DMS 273 (cell line): ENCODE measurements around the gene GOLGA2.
"Not testable (repeated sequence)": the region's sequence is repeated elsewhere in the genome, so short reads cannot be mapped to it uniquely, and the experiment has no call there.

ENCODE experiments used
- DNase-seq: peaks from one replicate; lab custom pipeline; 2025; ENCODE audit not compliant: unreplicated experiment; lab: John Stamatoyannopoulos, UW

Gene GOLGA2

DNA sequence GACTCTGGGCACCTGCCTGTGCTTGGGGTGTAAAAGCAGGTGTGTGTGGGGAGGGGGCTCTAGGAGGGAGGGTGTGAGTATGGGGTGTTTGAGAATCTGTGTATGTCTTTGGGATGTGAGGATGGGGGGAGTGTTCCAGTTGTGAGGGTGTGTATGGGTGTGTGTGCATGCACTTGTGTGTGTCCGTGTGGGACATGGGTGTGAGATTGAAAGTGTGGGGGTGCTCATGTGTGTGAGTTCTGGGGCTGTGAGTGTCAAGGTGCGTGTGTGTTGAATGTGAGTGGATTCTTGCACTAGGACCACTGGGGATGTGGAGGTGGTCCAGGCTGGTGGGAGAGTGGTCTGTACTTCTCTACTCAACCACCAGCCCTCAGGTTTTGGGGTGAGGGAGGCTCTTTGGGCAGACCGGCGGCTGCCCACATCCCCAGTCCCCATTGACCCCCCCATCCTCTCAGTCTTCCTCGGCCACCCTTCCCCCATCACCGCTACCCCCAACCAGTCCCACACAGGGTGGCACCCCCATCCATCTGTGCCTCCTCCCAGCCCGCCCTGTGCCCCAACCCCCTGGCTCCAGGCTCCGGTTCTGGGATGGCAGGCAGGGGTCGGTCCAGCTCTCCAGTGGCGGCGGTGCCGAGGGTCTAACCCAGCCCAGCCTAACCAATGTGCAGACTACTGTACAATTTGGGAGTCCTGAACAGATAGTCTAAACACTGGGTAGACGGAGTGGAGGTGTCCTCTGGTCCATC, 31.5 kb downstream of the GOLGA2 start:
- no peak for DNase-seq

- DNase-seq: no peak
These were observed 32.4 kb downstream of the GOLGA2 start for GRCh38 chr9:128243215-128244018.

DNA sequence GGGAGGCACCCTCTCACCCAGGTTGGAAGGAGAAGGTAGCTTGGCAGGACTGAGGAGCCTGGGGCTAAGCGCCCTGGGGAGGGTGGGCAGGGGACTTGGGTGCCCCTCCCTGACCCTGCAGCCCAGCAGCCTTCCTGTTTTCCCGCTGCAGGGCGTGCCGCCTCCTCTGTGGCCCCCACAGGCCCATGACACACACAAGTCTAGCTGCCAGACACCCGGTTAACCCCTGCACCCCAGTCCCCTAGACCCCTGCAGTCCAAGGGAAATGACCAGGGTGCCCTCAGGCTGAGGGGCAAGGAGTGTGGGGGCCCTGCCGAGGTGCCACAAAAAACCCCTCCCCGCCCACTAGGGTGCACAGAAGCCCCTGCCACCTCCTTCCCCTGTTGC, 33.0 kb downstream of the GOLGA2 start:
- no peak for DNase-seq

DNA sequence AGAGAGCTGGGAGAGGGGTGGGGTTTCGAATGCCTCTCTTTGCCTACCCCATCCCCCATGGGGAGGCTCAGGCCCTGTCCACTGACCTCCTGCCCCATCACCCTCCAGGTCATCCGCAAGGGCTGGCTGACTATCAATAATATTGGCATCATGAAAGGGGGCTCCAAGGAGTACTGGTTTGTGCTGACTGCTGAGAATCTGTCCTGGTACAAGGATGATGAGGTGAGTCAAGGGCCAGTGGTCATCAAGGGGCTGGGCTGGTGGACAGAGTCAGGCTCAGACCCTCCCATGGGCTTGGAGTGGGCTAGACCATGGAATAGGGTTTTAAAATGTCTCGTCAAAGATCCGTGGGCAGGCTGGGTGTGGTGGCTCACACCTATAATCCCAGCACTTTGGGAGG, 33.7 kb downstream of the GOLGA2 start:
- no peak for DNase-seq

DNA sequence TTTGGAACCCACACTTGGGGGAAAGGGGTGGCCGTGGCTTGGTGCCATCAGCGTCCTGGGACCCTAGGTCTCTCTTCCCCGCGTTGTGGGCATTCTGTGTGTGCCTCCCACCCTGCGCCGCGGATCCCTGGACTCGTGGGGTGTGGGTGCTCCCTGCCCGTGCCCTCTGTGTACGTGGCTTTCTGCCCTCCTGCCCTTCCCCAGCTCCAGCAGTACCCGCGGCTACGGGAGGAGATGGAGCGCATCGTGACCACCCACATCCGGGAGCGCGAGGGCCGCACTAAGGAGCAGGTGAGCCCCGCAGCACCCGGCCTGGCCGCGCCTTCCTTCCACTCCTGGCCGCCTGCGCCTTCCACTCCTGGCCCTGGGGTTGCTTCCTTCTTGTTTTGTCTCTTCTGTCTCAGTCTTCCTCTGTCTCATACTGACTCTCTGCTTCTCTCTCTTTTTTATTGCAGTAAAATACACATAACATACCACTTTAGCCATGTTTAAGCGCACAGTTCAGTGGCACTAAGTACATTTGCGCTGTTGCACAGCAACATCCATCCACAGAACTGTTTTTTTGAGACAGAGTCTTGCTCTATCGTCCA, 41.9 kb downstream of the GOLGA2 start:
- DNase-seq: no peak

GRCh38 chr9:128232528-128233428, 43.0 kb downstream of the GOLGA2 start:
- DNase-seq: no peak

DNA sequence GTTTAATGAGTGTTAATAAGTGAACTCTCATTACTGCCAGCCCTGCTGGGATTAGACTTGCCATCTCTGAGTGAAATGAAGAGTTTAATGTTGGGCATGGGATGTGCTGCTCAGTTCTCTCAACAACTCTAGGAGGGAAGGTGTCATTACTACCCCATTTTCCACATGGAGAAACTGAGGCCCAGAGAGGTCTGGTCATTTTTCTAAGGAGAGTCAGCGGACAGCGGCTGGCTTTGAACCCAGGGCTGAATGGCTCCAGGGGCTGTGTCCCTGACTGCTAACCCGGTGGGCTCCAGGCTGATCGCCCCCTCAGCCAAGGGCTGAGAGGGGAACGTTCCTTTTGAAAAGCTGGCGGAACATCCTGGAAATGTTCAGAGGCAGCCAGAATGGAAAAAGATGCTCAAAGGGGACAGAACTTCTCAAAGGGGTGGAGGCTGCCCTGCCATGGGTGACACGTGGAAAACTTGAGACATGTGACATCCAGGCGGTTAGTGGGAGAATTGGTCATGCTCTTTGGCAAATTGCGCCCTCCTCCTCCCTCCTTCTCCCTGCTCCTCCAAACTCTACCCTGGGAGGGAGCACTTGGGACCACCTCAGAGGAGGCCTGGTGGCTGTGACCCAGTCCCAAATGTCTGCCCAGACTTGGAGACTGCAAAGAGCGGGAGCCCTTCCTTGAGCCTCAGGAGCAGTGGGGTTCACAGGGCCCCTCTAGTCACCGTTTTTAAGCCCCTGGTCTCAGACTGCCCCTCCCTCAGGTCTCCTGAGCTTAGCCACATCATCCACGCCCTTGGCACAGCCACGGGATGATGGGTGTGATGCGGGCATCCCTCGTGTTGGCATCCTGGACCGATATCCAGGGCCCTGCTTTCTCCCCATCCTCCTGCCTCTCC, 43.9 kb downstream of the GOLGA2 start:
- no peak for DNase-seq

GRCh38 chr9:128230897-128231296, 44.9 kb downstream of the GOLGA2 start:
- not testable (repeated sequence) for DNase-seq

DNA sequence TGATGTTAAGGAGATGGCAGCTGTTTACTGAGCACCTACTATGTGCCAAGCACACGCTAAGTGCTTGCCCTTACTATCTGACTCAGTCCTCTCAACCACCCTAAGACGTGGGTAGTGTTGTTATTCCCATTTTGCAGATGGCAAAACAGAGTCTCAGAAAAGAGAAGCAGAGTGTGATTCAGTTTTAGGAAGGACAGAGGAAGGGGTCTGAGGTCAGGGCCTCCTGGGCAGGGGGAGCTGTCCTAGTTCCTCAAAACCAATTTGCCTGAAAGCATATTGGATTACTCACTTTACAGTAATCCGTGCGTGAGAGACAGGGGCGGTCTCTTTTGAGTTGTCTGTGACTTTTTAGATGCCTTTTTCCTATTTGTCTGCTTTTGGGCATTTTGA, 49.4 kb downstream of the GOLGA2 start:
- no peak for DNase-seq

DNA sequence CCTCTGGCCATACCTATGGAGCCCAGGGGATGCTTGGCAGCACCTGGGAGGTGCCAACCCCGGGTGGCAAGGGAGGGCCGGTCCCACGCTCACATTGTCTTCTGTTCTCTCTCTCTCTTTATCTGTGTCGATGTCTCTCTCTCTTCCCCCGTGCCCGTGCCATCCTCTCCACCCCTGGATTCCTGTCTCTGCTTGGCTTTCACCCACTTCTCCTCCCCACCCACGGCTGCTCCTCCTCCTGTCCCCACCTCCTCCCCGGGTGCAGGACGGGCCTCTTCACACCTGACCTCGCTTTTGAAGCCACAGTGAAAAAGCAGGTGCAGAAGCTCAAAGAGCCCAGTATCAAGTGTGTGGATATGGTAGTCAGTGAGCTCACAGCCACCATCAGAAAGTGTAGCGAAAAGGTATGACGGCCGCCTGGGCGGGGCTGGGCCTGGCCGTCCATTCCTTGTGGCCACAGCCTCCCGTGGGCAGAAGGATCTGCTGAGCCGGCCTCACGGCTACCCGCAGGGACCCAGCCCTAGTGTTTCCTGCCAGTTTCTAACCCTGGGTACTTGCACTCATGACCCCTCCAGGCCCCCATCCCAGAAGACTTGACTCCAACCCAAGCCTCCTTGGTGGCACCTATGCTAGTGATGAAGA, 49.9 kb downstream of the GOLGA2 start:
- no peak for DNase-seq

GRCh38 chr9:128224877-128225276, 50.9 kb downstream of the GOLGA2 start:
- no peak for DNase-seq

GRCh38 chr9:128222880-128223670, 52.7 kb downstream of the GOLGA2 start:
- DNase-seq: no peak

GRCh38 chr9:128222026-128222425, 53.8 kb downstream of the GOLGA2 start:
- no peak for DNase-seq

- no peak for DNase-seq
These were observed 56.0 kb downstream of the GOLGA2 start for GRCh38 chr9:128219831-128220230.

DNA sequence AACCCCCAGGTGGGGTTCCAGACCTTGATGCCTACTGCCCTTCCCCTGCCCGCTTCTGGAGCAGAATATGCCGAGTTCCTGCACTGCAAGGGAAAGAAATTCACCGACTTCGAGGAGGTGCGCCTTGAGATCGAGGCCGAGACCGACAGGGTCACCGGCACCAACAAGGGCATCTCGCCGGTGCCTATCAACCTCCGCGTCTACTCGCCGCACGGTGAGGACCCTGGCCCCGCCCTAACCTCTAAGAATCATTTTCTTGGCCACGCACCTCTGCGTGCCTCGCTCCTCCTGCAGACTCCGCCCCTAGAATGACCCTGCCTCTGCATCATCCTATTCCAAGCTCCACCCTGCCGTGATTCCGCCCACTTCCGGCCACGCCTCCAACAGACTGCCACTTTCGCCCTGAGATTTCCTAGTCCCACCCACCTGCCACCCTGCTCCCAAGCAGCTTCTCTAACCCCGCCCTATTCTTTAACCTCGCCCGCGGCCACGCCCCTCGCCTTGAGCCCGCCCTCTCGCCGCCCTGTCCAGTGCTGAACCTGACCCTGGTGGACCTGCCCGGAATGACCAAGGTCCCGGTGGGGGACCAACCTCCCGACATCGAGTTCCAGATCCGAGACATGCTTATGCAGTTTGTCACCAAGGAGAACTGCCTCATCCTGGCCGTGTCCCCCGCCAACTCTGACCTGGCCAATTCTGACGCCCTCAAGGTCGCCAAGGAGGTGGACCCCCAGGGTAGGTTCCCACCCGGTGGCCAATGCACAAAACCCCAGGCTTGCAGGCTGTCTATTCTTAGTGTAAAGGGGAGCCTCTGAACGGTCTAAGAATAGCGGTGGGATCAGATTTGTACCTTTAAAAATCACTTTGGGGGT, 57.1 kb downstream of the GOLGA2 start:
- DNase-seq: peak; percentile 40

- no peak for DNase-seq
These were observed 57.7 kb downstream of the GOLGA2 start for GRCh38 chr9:128218172-128218517.

DNA sequence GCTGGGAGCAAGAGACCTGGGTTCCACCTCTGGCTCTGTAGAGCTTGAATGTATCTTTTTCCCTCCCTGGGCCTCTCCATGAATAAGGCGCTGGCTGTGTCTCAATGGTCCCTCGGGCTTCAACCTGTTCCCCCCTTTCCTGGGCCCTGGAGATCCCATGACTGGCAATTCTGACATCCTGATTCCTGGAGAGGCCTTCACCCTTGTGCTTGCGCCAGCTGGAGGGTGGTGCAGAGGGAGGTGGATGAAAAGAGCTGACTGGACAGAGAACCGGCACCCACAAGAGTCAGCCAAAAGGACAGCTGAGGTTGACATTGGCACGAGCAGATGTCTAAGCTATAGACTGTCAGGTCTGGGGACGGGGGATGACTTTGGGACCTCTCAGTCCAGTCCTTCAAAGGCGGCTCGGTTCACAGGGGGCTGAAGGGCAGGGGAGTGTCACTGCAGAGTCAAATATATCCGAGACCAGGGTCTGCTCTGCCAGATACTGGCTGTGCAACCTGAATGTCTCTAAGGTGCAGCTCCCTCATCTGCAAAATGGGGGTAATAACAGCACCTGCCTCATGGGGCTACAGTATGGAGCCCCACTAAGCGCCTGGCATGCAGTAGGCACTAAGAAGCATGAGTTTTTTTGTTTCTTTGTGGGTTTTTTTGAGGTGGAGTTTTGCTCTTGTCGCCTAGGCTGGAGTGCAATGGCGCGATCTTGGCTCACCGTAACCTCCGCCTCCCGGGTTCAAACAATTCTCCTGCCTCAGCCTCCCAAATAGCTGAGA, 58.8 kb downstream of the GOLGA2 start:
- DNase-seq: no peak
